Measurements from ENCODE around the gene OR10K1. TPM values are rescaled to one million over a fixed set of nuclear protein-coding genes. Genes with fewer than 3 reads are reported as not detected.
A peak's percentile ranks its signal among the peaks of the same experiment; 100 is the strongest.

Gene OR10K1
- total RNA-seq, 1 donor from 2014 or later: not detected

DNA sequence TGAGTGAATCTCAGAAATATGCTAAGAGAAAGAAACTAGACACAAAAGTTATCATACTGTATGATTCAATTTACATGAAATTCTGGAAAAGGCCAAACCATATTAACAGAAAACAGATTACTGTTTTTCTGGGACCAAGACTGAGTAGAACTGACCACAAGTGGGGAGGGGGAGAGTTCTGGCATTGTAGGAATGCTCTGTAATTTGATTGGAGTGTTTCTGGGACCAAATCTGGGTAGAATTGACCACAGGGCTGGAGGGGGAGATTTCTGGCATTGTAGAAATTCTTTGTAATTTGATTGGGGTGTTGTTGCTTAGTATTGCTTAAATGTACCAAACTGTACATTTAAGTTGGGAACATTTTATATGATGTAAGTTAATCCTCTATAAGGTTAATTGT is 3.4 kb upstream of the OR10K1 start:
- no peaks in the 10 kb centered on the region for H3K36me3 Mint-ChIP-seq
- peaks cover 2% of the 10 kb centered on the region for H3K27me3 Mint-ChIP-seq (ENCODE audit: low read depth)
- peaks cover 11% of the 10 kb centered on the region for H3K4me1 Mint-ChIP-seq
- TF ChIP-seq, protein P1, sequence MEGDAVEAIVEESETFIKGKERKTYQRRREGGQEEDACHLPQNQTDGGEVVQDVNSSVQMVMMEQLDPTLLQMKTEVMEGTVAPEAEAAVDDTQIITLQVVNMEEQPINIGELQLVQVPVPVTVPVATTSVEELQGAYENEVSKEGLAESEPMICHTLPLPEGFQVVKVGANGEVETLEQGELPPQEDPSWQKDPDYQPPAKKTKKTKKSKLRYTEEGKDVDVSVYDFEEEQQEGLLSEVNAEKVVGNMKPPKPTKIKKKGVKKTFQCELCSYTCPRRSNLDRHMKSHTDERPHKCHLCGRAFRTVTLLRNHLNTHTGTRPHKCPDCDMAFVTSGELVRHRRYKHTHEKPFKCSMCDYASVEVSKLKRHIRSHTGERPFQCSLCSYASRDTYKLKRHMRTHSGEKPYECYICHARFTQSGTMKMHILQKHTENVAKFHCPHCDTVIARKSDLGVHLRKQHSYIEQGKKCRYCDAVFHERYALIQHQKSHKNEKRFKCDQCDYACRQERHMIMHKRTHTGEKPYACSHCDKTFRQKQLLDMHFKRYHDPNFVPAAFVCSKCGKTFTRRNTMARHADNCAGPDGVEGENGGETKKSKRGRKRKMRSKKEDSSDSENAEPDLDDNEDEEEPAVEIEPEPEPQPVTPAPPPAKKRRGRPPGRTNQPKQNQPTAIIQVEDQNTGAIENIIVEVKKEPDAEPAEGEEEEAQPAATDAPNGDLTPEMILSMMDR (IDR thresholded peaks at IDR 0.05; ENCODE audit: unreplicated experiment): no peak
- no peak for DNase-seq (ENCODE audit: low spot score in 2 of 2, unreplicated experiment in 2 of 2)
- H3K4me3 Mint-ChIP-seq: no peak overlapping the region
- peaks cover 10% of the 10 kb centered on the region for H3K9me3 Mint-ChIP-seq
- H3K27ac Mint-ChIP-seq: peak overlapping the region; percentile 48

DNA sequence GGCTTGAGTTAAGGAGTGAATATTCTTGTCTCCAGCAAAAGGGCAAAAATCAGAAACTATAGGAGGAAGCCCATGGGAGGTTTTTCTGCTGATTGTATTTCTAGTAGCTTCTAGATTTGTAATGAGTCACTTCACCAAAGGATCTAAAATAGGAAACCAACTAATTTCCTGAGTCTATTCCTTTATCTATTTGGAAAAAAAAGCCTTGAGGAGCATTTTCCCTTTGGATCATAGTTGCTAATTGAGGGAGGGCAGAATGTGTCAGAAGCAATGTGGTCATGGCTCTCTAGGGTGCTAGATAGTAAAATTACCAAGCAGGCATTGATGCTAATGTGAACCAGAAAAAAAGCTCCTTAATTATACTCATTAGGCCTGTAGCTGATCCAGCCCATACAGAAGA is 10.3 kb downstream of the OR10K1 start, which contains the start of gene OR10R2:
OR10R2 (plus strand) TSS at position 301 of the 400 bp plus-strand sequence. CDS start 106 bp downstream, outside the sequence.
- DNase-seq (ENCODE audit: low spot score in 2 of 2, unreplicated experiment in 2 of 2): no peak
- Mint-ChIP-seq H3K36me3 (no peaks in the 10 kb centered on the region), H3K4me1 (no peaks in the 10 kb centered on the region), H3K9me3 (peaks cover 3% of the 10 kb centered on the region), H3K4me3 (no peak within 1 kb of the TSS), H3K27me3 (ENCODE audit: low read depth) (peaks cover 7% of the 10 kb centered on the region), H3K27ac (no peak within 1 kb of the TSS)
- TF ChIP-seq, protein P1 (IDR thresholded peaks at IDR 0.05; ENCODE audit: unreplicated experiment): no peak

DNA sequence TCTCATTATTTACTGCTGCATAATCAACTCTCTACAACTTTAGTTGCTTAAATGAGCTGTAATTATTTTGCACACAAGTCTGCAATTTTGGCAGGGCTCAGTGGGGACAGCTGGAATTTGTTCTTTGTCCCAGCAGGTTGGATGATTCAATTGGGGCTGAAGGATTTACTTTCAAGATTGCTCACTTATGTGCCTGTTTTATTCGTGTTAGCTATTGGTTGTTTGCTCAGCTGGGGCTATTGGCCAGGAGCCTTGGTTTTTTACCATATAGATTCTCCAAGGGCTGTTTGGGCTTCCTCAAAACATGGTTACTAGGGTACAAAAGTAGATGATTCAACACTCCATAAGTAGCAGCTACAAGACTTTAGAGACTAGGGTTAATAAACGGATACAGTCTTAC is 23.8 kb downstream of the OR10K1 start:
- Mint-ChIP-seq H3K27ac (no peak overlapping the region), H3K9me3 (peaks cover under 1% of the 10 kb centered on the region), H3K36me3 (no peaks in the 10 kb centered on the region), H3K4me1 (peaks cover 22% of the 10 kb centered on the region), H3K4me3 (no peak overlapping the region), H3K27me3 (ENCODE audit: low read depth) (peaks cover 6% of the 10 kb centered on the region)
- no peak for DNase-seq (ENCODE audit: low spot score in 2 of 2, unreplicated experiment in 2 of 2)
- TF ChIP-seq, protein P1 (IDR thresholded peaks at IDR 0.05; ENCODE audit: unreplicated experiment): no peak

DNA sequence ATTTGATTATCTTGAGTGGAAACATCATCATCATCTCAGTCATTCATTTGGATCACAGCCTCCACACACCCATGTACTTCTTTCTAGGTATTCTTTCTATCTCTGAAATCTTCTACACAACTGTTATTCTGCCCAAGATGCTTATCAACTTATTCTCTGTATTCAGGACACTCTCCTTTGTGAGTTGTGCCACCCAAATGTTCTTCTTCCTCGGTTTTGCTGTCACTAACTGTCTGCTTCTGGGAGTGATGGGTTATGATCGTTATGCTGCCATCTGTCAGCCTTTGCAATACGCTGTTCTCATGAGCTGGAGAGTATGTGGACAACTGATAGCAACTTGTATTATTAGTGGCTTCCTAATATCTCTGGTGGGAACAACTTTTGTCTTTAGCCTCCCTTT is 29.7 kb downstream of the OR10K1 start:
- TF ChIP-seq, protein P1 (IDR thresholded peaks at IDR 0.05; ENCODE audit: unreplicated experiment): no peak
- Mint-ChIP-seq H3K4me1 (peaks cover 9% of the 10 kb centered on the region), H3K4me3 (no peak overlapping the region), H3K27me3 (ENCODE audit: low read depth) (peaks cover 3% of the 10 kb centered on the region), H3K9me3 (no peaks in the 10 kb centered on the region), H3K27ac (no peak overlapping the region), H3K36me3 (no peaks in the 10 kb centered on the region)
- DNase-seq (ENCODE audit: low spot score in 2 of 2, unreplicated experiment in 2 of 2): no peak

DNA sequence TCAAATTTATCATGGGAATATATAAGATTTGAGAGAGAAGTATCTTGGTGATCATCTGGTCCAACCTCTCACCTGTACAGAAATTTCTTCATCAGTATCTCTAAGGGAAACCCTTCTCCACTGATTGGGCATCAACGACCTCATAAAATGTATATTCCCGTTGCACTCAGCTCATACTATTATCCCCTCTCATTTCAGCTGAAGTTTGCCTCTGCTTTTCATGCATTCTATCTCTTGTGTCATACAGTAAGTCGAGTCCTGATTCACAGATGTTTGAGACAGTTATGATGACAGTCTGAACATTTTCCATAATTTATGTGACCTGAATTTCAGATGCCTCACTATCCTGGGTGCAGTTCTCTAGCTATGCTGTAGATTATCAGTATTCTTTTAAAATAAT is 31.4 kb downstream of the OR10K1 start:
- Mint-ChIP-seq H3K27ac (no peak overlapping the region), H3K9me3 (no peaks in the 10 kb centered on the region), H3K36me3 (no peaks in the 10 kb centered on the region), H3K4me1 (peaks cover 10% of the 10 kb centered on the region), H3K4me3 (no peak overlapping the region), H3K27me3 (ENCODE audit: low read depth) (no peaks in the 10 kb centered on the region)
- TF ChIP-seq, protein P1 (IDR thresholded peaks at IDR 0.05; ENCODE audit: unreplicated experiment): no peak
- no peak for DNase-seq (ENCODE audit: low spot score in 2 of 2, unreplicated experiment in 2 of 2)

DNA sequence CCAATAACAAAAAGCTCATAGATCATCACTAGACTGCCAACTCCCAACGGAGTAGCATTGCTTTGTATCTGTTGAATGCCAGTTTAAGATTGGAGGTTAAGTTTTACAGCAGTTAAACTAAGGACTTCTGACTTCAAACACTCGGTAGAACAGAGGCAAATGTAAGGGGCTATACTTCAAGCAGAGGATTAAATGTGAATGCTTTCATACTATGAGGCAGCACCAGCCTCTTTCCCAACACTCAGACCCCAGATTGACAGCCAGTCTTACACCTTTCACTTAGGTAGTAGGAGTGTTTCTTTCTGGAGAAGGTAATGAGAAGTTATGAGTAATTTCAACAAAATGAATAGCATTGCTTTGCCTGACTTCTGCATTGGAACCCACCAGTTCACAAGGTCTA is 33.2 kb downstream of the OR10K1 start:
- no peak for DNase-seq (ENCODE audit: low spot score in 2 of 2, unreplicated experiment in 2 of 2)
- H3K36me3 Mint-ChIP-seq: no peaks in the 10 kb centered on the region
- H3K27ac Mint-ChIP-seq: no peak overlapping the region
- H3K4me3 Mint-ChIP-seq: no peak overlapping the region
- peaks cover 3% of the 10 kb centered on the region for H3K27me3 Mint-ChIP-seq (ENCODE audit: low read depth)
- peaks cover 5% of the 10 kb centered on the region for H3K4me1 Mint-ChIP-seq
- TF ChIP-seq, protein P1 (IDR thresholded peaks at IDR 0.05; ENCODE audit: unreplicated experiment): no peak
- no peaks in the 10 kb centered on the region for H3K9me3 Mint-ChIP-seq
